HG02610 (cell line): ENCODE data around the gene DAB1.

ENCODE experiments used
- ATAC-seq: cut with Tn5 transposase; IDR thresholded peaks from one replicate; pipeline ENCODE4 v1.9.1; 2021; ENCODE audit warnings: mild to moderate bottlenecking, moderate library complexity; ENCODE audit not compliant: unreplicated experiment

DAB1 gene

DNA sequence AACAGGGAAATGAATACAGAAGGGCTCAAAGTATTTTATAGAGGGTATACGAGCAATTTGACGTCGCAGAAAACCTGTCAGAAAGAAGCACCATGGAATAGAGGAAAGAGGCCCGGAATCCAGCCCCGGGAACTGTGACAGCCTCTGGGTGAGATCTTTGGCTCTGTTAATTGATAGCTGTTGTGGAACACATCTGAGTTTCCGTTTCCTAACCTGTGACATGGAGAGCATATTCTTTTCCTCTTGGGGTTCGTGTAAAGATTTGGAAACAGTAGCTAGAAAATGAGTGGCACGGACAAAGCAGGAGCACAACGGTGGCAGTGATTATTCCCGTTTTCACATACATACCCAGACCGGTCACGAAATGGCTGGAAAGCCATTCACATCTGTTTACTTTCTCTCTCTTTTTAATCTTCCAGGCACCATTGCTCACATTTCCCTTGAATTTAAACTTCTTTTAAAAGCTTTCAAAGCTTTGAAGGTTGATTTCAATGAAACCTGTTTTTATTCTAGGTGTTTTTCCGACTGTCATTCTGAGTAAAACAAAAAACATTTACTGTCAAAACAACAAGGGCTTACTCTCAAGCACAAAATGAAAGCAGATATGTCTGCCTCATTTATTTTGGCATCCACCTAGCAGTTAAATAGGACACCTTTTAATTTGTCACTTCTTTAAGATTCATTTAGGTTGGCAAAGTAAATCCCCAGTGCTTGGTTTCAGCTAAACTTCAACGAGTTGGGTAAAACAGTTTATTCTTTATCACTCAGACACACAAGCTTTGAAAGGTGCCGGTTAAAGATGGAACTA lies 431.3 kb downstream of the DAB1 start:
- no peak for ATAC-seq

DNA sequence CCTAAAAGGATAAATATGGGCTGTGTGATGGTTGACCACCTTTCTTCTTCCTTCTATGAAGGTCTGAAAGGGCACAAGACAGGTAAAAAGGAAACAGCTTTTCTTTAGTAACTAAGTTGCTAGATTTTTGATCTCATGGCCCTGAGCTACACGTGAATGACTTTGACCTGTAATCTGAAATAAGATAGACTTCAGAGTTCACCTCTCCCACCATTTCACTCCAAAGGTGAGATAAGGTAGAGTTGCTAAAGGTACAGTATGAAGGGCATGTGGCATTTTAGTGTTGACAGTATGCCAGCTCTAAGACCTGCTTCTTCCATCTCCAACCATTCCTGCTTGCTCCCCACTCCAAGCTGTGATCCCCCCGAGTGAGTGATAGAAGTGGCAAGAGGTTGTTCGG lies 432.3 kb downstream of the DAB1 start:
- no peak for ATAC-seq

DNA sequence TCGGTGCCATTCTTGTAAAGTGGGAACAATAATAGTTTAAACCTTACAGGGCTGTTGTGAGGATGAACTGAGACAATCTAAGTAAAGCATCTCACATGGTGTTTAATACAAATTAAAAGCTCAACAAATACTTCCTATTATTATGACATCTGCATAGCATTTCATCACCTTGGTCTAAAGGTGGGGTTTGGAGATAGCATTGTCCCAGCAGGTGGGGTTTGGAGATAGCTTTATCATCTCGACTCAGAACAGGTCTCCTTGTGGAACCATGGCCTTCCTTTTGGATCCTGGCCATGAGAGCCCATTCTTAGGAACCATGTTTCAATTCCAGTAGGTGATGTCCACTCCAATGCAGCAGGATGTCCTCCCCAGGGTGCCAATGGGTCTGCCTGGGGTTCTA lies 437.5 kb downstream of the DAB1 start:
- ATAC-seq = no peak

DNA sequence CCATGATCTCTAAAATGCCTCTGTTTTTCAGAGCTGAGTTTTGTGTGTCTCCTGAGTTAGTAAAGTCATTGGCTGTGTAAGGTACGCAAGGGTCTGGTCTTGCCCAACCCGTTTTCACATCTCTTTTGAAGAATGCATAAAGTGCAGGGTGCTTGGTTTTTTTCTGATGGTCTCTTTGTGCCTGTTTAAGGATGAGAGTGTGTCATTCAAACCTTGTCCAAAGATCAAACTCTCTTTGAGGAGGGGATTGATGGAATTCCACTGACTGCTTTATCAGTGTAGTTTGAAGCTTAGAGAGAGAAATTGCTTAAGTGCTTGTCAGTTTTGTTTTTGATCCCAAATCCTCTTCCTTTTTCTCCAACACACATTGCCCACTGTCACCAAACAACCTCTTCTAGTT lies 438.0 kb downstream of the DAB1 start:
- ATAC-seq = no peak

DNA sequence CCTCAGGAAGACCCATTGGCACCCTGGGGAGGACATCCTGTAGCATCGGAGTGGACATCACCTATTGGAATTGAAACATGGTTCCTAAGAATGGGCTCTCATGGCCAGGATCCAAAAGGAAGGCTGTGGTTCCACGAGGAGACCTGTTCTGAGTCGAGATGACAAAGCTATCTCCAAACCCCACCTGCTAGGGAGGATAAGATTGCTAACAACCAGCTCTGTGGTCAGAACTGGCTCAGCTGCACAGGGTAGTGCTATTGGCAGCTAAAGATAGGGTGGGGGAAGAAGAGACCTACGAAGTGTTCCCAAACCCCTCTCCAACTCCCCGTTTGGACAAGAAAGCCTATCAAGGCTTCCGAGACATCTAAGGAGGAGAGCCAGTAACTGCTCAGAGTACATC lies 440.4 kb downstream of the DAB1 start:
- ATAC-seq = no peak

DNA sequence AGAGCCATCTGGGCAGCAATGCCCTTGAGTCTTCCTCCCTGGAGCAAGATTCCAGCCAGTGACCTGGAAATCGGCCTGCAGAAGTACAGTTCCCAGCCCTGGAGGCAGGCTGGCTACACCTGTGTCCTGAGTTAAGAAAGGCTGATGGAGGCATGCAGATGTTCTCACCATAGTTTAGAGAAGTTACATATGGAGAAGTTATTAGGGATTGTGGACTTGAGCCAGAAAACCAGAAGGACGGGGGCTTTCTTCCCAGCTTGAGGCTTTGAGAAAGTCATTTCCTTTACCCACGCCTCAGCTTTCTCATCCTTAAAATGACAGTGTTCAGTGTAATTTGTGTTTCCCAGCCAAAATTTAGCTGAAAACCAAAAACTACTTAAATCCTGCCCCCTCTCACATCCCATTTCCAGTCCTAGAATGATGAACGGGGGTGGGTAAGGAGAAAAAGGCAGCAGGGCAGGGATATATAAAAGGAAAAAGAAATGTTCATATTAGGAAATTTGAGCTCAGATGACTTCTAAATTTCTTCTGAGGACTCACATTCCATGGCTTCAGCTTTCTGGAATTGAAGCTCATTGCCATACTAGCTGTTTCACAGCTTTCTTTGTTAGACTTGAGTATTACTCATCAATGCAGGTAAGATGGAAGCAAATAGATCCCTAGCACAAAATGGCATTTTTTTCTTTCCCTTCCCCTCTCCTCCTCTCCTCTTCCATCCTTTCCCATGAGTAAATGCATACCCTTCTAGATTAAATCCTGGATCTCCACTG lies 443.7 kb downstream of the DAB1 start:
- no peak for ATAC-seq

DNA sequence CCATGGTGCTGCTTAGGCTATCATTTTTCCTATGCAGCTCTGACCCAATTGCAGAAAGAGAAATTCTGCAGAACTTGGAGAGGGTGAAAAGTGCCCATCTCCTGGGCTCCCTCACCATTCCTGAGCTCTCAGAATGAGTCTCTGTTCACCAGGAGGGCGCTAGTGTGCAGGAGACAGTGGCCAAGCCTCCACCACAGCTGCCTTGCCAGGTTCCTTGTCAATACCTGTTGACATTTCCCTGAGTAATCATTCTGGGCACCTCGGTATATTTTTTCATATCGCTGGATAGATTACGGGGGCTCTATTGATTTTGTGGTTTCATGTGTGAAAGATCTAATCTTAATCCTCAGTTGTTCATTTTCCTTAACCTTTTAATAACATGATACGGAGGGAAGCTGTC lies 445.0 kb downstream of the DAB1 start:
- ATAC-seq = no peak

DNA sequence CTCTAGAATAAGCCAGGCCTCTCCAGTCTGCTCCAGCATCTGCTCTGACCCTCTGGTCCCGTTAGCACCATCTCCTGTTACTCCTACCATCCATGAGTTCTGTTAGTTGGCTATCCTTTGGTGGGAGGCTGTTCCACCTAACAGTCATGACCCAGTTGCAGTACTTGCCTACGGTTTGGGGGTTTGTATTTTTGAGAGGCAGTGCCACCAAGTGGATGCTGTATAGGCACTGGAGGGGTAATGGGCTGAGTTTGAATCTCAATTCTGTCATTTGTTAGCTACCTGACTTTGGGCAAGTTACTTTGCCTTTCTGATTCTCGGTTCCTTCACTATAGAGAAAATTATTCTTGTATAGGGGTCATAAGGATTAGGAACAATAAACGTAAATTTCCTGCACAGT lies 445.9 kb downstream of the DAB1 start:
- ATAC-seq = no peak

DNA sequence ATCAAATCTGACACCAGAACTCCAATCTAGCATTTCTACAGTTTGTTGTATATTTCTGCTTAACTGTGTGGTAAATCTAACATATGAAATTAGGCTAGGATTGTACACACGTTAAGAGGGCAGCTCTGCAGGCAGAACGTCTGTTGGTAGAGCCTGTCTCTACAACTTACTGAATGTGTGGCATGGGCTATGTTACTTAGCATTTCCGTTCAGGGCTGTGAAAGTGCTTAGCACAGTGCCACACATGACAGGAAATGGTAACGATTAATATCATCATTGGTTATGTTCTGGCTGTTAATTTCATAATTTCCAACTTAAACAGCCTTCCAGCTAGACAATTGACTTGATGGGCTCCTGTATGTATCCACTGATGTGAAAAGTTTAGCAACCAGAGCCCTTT lies 448.4 kb downstream of the DAB1 start:
- no peak for ATAC-seq

DNA sequence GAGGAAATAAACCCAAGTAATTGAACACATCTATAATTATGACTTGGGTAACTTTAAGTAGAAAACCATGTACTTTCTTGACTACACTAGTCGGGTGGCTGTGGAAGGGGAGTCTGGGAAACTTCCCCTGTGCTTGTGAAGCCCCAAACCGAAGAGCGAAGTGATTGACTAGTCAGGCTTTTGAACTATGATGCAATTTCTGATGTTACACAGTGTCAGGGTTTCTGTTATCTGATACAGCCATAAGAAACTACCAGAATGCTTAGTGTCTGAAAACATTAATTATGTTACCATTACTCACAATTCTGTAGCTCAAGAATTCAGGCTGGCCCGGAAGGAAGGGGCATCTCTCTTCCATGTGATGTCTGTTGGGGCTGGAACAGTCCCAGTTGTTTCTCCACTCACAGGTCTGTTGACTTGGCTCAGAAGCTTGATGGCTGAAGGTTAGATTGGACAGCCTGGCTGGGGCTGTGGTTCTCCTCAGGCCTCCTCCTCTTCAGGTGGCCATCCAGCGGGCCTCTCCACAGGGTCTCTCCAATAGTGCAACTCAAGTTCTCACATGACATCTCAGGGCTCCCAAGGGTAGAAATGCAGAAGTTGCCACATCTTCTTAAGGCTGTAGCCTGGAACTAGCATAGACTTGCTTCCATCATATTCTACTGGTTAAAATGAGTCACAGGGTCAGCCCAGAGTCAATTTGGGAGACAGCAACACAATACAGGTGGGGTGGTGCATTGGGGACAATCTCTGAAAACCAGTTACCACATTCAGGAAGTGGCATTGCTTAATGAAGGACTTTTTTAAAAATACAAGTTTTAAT lies 449.7 kb downstream of the DAB1 start:
- ATAC-seq = no peak

DNA sequence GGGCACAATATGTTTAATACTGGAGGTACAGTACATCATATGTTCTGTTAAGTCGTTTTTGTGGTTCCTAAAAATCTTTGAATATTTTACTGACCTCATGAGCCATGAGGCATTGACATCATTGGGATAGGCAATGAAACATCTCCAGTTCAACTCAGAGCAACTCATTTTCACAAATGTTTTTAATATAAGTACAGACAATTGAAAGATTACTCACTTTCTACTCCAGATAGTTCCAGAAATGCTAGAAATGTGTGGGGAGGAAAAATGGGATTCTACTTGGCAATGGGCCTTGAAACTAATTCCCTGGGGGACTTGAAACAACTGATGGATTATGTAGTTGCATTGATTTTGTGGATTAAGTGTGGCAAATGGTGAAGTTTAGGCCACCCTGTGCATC lies 450.9 kb downstream of the DAB1 start:
- no peak for ATAC-seq

DNA sequence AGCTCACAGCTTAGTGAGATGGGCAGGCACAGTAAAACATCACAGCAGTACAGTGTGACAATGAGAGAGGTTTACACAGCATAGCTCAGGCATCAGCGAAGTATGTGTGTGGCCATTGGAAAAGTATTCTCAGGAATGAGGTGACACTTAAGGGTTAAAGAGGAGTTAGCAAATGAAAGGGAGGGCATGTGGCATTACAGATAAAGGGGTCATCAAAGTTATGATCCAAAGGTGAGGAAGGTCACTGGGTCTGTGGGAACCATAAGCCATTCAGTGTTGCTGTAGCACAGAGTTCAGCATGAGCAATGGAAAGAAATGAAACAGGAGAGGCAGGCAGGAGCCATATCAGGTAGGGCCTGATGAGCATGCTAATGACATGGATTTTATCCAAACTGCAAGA lies 453.6 kb downstream of the DAB1 start:
- ATAC-seq = no peak

DNA sequence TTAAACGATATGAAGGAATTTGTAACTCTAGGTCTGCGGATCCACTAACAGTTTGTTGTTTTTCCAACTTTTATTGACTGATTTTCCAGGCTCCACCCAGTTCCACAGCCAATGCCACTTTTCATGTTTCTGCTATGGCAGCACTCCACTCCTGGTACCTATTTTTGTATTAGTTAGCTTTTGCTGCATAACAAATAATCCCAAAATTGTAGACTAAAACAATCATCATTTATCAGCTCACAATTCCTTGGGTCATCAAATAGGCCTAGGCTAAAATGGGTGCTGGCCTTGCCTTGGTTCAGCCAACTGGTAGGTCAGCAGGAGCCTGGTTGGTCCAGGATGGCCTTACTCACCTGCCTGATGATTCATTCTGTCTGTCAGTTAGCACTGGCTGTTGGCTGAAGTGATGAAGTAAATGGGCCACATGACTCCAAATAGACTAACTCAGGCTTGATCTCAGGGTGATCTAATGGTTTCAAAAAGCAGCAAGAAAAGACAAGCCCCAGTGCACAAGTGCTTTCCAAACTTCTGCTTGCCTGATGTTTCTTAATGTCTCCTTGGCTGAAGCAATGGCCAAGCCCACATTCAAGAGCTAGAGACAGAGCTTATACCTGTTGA lies 454.9 kb downstream of the DAB1 start:
- ATAC-seq = no peak

DNA sequence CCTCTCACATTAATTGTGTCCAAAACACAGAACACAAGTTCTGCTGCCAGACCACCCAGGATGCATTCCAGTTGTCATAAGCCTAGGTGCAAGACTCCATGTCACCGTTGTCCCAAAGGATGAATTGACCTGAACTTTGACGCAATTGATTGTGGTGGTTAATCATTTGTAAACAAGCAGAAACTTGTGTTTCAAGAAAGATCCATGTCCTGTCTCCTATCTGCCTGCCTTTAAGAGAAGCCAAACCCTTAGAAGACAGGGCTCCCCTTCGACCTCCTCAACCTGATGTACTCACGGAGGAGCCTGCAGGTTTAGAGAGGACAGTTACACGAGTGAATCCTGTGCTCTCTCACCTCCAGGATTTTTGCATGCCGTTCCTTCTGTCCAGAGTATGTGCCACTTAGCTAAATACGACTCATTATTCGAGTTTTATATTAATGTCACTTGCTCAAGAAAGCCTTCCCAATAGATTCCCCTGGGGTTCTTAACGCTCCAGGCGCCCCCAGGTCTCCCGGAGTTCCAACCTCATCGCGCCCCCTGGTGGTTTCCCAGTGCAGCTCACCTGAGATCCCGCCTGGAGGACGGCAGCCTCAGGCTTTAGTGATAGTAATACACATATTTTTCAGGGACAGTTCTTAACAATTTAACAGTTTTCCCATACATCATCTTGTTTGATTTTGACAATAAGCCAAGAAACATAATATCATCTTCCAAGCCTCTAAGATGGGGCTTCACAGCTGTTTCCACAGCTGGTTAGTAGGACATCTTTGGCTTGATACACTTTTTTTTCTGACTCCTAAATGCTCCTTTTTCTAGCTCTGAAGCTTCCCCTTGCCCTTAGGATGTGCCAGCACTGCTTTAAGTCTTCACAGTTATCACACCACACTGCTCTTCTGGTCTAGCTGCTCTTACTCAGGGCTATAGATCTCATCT lies 455.7 kb downstream of the DAB1 start:
- ATAC-seq = no peak

DNA sequence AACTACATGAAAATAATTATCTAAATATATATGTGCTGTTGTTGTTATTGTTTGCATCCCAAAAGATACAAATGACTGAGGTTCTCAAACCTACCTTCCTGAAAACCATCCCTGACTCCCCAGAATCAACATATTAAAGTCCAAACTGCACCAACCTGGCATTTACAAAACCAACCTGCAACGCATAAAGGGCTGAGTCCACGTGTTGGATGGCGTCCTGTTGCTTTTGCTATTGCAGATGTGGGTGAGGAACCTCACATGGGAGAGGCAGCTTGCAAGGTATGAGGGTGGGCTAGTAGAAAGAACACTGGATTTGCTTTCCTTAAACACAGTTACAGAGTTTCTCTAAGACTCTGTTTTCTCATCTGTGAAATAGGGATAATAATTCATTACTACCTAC lies 456.5 kb downstream of the DAB1 start:
- no peak for ATAC-seq

DNA sequence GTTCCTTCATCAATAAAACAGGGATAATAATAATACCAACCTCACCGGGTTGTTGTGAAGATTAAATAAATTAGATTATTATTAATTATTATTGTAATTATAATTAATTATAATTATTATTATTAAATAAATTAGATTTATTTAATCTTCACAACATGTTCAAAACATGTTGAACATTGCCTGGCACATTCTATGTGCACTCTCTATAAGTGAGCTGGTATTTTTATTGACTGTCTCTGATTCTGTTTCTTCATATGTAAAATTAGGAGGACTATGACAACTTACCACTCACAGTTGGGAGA lies 457.2 kb downstream of the DAB1 start:
- no peak for ATAC-seq

DNA sequence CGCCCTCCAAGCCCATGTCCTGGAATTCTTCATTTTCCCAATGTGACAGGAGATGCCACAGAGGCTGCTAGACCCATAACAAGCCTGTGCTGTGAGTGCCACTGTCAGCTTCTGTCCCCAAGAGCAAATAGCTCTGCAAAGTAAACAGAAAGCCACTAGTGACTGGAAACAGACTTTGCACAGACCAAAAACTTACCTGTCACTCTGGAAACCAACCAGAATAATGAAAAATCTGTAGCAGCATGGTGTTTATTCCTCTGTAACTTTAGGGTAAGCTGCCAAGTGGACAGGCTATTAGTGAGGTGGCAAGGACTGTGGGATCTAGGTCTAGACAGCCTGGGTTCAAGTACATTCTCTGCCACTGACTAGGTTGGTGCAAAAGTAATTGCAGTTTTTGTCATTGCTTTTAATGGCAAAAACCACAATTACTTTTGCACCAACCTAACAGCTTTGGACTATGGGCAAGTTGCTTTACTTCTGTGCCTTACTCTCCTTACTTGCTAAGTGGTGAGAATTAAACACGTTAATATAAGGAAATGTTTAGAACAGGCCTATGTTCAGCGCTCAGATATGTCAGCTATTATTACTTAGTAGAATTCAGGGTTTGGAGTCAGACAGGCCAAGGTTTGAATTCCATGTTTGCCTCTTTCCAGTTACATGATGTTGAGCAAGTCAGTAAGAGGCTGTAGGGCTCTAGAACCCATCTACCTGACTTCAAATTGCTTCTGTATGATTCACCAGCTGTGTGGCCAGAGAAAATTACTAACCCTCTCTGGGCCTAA lies 457.8 kb downstream of the DAB1 start, which contains the start of gene C8B:
TSS of gene C8B (minus strand) at position 100 of the 782 bp plus-strand sequence. CDS start at position 33, 67 bp downstream.
- no peak for ATAC-seq

DNA sequence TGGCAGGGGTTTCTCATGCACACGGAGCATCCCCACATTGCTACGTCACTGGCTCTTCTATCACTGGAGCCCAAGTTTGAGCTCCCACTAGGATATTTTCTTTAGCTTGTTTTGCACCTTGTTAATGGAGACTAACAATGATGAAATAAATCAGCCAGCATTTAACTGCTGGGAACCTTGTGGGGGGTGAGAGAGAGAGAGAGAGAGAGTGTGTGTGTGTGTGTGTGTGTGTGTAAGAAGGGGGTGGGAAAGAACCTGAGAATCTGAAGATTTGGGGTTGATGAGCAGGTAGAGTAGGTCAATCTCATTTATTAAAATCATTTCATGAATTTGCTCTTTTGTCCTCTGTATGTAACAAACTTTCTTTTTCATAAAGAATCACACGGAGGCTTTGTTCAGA lies 458.7 kb downstream of the DAB1 start:
- ATAC-seq = no peak

DNA sequence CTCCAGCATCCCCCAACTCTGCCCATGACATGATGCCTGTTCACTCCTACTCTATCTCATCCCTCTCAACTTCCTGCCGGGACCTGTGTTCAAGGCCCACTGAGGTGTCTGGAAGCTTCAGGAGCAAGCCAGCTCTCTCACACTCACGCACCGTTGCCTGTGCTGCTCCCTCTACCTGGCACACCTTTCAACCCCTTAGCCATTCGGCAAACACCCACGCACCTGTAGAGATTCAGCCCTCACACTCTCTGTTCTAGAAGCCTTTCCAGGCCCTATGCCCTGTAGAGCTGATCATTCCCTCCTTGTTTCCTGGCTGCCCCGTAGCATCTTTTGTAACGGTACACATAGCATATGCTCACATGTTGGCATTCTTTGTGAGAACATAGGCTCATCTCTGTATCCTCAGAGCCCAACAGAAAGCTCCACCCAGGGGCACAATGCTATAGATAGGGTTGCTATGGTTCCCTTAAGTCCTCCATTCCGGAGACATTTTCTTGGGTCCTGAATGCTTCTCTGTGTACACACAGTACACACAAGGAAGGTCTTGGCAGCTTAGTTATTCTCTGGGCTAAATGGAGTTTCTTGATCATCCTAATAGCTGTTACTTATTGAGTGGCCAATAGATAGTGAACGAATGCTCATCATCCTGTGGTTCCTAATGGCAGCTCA lies 459.4 kb downstream of the DAB1 start:
- no peak for ATAC-seq
